ENCODE results near the gene PAK5.

Gene PAK5

GRCh38 chr20:9597547-9597946, 241.3 kb downstream of the PAK5 start:
- TF ChIP-seq, protein P1, sequence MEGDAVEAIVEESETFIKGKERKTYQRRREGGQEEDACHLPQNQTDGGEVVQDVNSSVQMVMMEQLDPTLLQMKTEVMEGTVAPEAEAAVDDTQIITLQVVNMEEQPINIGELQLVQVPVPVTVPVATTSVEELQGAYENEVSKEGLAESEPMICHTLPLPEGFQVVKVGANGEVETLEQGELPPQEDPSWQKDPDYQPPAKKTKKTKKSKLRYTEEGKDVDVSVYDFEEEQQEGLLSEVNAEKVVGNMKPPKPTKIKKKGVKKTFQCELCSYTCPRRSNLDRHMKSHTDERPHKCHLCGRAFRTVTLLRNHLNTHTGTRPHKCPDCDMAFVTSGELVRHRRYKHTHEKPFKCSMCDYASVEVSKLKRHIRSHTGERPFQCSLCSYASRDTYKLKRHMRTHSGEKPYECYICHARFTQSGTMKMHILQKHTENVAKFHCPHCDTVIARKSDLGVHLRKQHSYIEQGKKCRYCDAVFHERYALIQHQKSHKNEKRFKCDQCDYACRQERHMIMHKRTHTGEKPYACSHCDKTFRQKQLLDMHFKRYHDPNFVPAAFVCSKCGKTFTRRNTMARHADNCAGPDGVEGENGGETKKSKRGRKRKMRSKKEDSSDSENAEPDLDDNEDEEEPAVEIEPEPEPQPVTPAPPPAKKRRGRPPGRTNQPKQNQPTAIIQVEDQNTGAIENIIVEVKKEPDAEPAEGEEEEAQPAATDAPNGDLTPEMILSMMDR (IDR thresholded peaks at IDR 0.05; ENCODE audit: low read depth, low read length, missing control alignments) = no peak
- DNase-seq (ENCODE audit: extremely low read depth, low read depth) = no peak
- H3K4me3 ChIP-seq (replicated peaks; ENCODE audit: low read depth, low read length) = no peak overlapping the region

DNA sequence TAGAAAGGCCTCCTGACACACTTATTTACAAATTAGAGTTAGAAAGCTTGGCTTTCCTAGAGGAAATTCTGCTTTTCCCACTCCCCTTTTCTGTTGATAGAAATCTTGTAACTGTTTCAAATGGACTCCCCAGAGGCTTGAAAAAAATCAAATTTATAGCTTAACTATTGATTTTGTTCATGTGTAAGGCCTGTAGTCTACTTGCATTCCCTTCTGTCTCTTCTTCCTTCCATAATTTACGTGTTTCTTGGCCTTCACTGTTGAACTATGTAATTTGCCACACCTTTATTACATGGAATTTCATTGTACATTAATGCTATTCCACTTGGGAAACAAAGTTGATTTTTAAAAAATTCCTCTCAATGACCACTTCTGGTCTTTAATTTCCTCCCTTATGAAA, 243.1 kb downstream of the PAK5 start:
- TF ChIP-seq, protein P1 (IDR thresholded peaks at IDR 0.05; ENCODE audit: low read depth, low read length, missing control alignments) = no peak
- H3K4me3 ChIP-seq (replicated peaks; ENCODE audit: low read depth, low read length) = no peak overlapping the region
- no peak for DNase-seq (ENCODE audit: extremely low read depth, low read depth)

- TF ChIP-seq, protein P1 (IDR thresholded peaks at IDR 0.05; ENCODE audit: low read depth, low read length, missing control alignments) = no peak
- no peak for DNase-seq (ENCODE audit: extremely low read depth, low read depth)
- no peak overlapping the region for H3K4me3 ChIP-seq (replicated peaks; ENCODE audit: low read depth, low read length)
Measured at GRCh38 chr20:9594284-9594875, 244.5 kb downstream of the PAK5 start.

- no peak overlapping the region for H3K4me3 ChIP-seq (replicated peaks; ENCODE audit: low read depth, low read length)
- TF ChIP-seq, protein P1 (IDR thresholded peaks at IDR 0.05; ENCODE audit: low read depth, low read length, missing control alignments) = no peak
- no peak for DNase-seq (ENCODE audit: extremely low read depth, low read depth)
Measured at GRCh38 chr20:9592419-9592818, 246.5 kb downstream of the PAK5 start.

- no peak for DNase-seq (ENCODE audit: extremely low read depth, low read depth)
- TF ChIP-seq, protein P1 (IDR thresholded peaks at IDR 0.05; ENCODE audit: low read depth, low read length, missing control alignments) = no peak
Measured at GRCh38 chr20:9591080-9591479, 247.8 kb downstream of the PAK5 start.

GRCh38 chr20:9590189-9590588, 248.7 kb downstream of the PAK5 start:
- DNase-seq (ENCODE audit: extremely low read depth, low read depth) = peak; percentile 73
- TF ChIP-seq, protein P1 (IDR thresholded peaks at IDR 0.05; ENCODE audit: low read depth, low read length, missing control alignments) = no peak
- H3K4me3 ChIP-seq (replicated peaks; ENCODE audit: low read depth, low read length) = no peak overlapping the region

More at GRCh38 chr20:9591080-9591479, 247.8 kb downstream of the PAK5 start:
- no peak overlapping the region for H3K4me3 ChIP-seq (replicated peaks; ENCODE audit: low read depth, low read length)

- H3K4me3 ChIP-seq (replicated peaks; ENCODE audit: low read depth, low read length) = no peak overlapping the region
- no peak for DNase-seq (ENCODE audit: extremely low read depth, low read depth)
- TF ChIP-seq, protein P1 (IDR thresholded peaks at IDR 0.05; ENCODE audit: low read depth, low read length, missing control alignments) = no peak
Measured at GRCh38 chr20:9588706-9589105, 250.2 kb downstream of the PAK5 start.
